Measurements from ENCODE around the gene PLXNA2.

PLXNA2 gene

GRCh38 chr1:208133355-208133754 lies 110.8 kb downstream of the PLXNA2 start:
- TF ChIP-seq CTCF (IDR thresholded peaks at IDR 0.05; ENCODE audit: low read depth, low read length, missing control alignments), result no peak
- no peak overlapping the region for H3K4me3 ChIP-seq (replicated peaks; ENCODE audit: low read depth, low read length)
- no peak for DNase-seq (ENCODE audit: extremely low read depth, low read depth)

GRCh38 chr1:208132287-208132882 lies 111.8 kb downstream of the PLXNA2 start:
- DNase-seq (ENCODE audit: extremely low read depth, low read depth), result peak; percentile 31
- H3K4me3 ChIP-seq (replicated peaks; ENCODE audit: low read depth, low read length), result no peak overlapping the region
- TF ChIP-seq CTCF (IDR thresholded peaks at IDR 0.05; ENCODE audit: low read depth, low read length, missing control alignments), result peak; percentile 96

GRCh38 chr1:208131621-208132286 lies 112.4 kb downstream of the PLXNA2 start:
- TF ChIP-seq CTCF (IDR thresholded peaks at IDR 0.05; ENCODE audit: low read depth, low read length, missing control alignments), result no peak
- no peak for DNase-seq (ENCODE audit: extremely low read depth, low read depth)
- no peak overlapping the region for H3K4me3 ChIP-seq (replicated peaks; ENCODE audit: low read depth, low read length)

- no peak for TF ChIP-seq CTCF (IDR thresholded peaks at IDR 0.05; ENCODE audit: low read depth, low read length, missing control alignments)
- no peak overlapping the region for H3K4me3 ChIP-seq (replicated peaks; ENCODE audit: low read depth, low read length)
- no peak for DNase-seq (ENCODE audit: extremely low read depth, low read depth)
These were observed 114.7 kb downstream of the PLXNA2 start for GRCh38 chr1:208129487-208129886.

GRCh38 chr1:208129060-208129459 lies 115.1 kb downstream of the PLXNA2 start:
- TF ChIP-seq CTCF (IDR thresholded peaks at IDR 0.05; ENCODE audit: low read depth, low read length, missing control alignments), result no peak
- no peak for DNase-seq (ENCODE audit: extremely low read depth, low read depth)
- no peak overlapping the region for H3K4me3 ChIP-seq (replicated peaks; ENCODE audit: low read depth, low read length)

- DNase-seq (ENCODE audit: extremely low read depth, low read depth), result no peak
- TF ChIP-seq CTCF (IDR thresholded peaks at IDR 0.05; ENCODE audit: low read depth, low read length, missing control alignments), result no peak
- H3K4me3 ChIP-seq (replicated peaks; ENCODE audit: low read depth, low read length), result no peak overlapping the region
These were observed 116.2 kb downstream of the PLXNA2 start for GRCh38 chr1:208127792-208128529.

Data from HFF-Myc (cell line).